Lung microvascular endothelial cell (primary cell): ENCODE data around the gene KIF26B. TPM values are rescaled to one million over a fixed set of nuclear protein-coding genes. Genes with fewer than 3 reads are reported as not detected.
"Not testable (repeated sequence)": the region's sequence is repeated elsewhere in the genome, so short reads cannot be mapped to it uniquely, and the experiment has no call there.

Experiments used
- DNase-seq, 2 donors: peaks; one replicate each; pipeline versions ENCODE4 v3.0.0 to v3.0.0-alpha.2; 2010; ENCODE audit warnings: low read depth in 2 of 2
- total RNA-seq: library from RNA; depleted of rRNA; stranded (reverse); fragments of >200 nt; gene quantifications from 2 replicates; pipeline ENCODE4 v1.2.1, GENCODE V29; 2014

Gene KIF26B
- 1.1 and 1.4 TPM in 2 replicates for total RNA-seq

- DNase-seq, result peak; percentile 55 to 56
These were observed at the start of gene KIF26B for GRCh38 chr1:245154429-245155271. TSS of gene KIF26B (plus strand) at chr1:245154985. CDS start at chr1:245155425, 440 bp downstream.

- DNase-seq, result no peak
These were observed 49.7 kb upstream of the KIF26B start for GRCh38 chr1:245105042-245105441.

GRCh38 chr1:245105815-245106410, 48.9 kb upstream of the KIF26B start:
- DNase-seq, result no peak

- no peak for DNase-seq
These were observed 47.0 kb upstream of the KIF26B start for GRCh38 chr1:245107776-245108114.

GRCh38 chr1:245108246-245108645, 46.5 kb upstream of the KIF26B start:
- no peak for DNase-seq

- peak in 1 of 2 donors; percentile 17 for DNase-seq
These were observed 45.9 kb upstream of the KIF26B start for GRCh38 chr1:245108909-245109308.

GRCh38 chr1:245110406-245110805, 44.4 kb upstream of the KIF26B start:
- DNase-seq, result no peak

- DNase-seq, result no peak
These were observed 43.7 kb upstream of the KIF26B start for GRCh38 chr1:245111073-245111472.

GRCh38 chr1:245113649-245114048, 41.1 kb upstream of the KIF26B start:
- DNase-seq, result peak; percentile 30 to 33

- no peak for DNase-seq
These were observed 38.7 kb upstream of the KIF26B start for GRCh38 chr1:245116131-245116530.

GRCh38 chr1:245116751-245117150, 38.0 kb upstream of the KIF26B start:
- DNase-seq, result no peak

GRCh38 chr1:245118066-245118465, 36.7 kb upstream of the KIF26B start:
- DNase-seq, result no peak

- no peak for DNase-seq
These were observed 36.0 kb upstream of the KIF26B start for GRCh38 chr1:245118806-245119205.

- no peak for DNase-seq
These were observed 33.3 kb upstream of the KIF26B start for GRCh38 chr1:245121523-245121922.

GRCh38 chr1:245124241-245124640, 30.5 kb upstream of the KIF26B start:
- DNase-seq, result no peak

- no peak for DNase-seq
These were observed 30.1 kb upstream of the KIF26B start for GRCh38 chr1:245124644-245125043.

GRCh38 chr1:245126530-245126929, 28.3 kb upstream of the KIF26B start:
- no peak for DNase-seq

GRCh38 chr1:245128381-245129101, 26.2 kb upstream of the KIF26B start:
- no peak for DNase-seq

- no peak for DNase-seq
These were observed 25.2 kb upstream of the KIF26B start for GRCh38 chr1:245129319-245130240.

- not testable (repeated sequence) for DNase-seq
These were observed 24.3 kb upstream of the KIF26B start for GRCh38 chr1:245130281-245131025.

GRCh38 chr1:245131026-245131393, 23.8 kb upstream of the KIF26B start:
- DNase-seq, result no peak
